CD4-positive, alpha-beta T cell treated with Interleukin-6 for 4 hours (primary cell): ENCODE measurements around the gene DLGAP1.

ENCODE experiments used
- DNase-seq: peaks from one replicate; pipeline ENCODE4 v3.0.0-alpha.2; 2020; ENCODE audit warnings: mixed read lengths

Gene DLGAP1

GRCh38 chr18:3742541-3742940 lies 712.6 kb downstream of the DLGAP1 start:
- no peak for DNase-seq

- DNase-seq: no peak
These were observed 713.8 kb downstream of the DLGAP1 start for GRCh38 chr18:3741333-3741732.

GRCh38 chr18:3728704-3729437 lies 726.2 kb downstream of the DLGAP1 start:
- DNase-seq: no peak

GRCh38 chr18:3727274-3727673 lies 727.8 kb downstream of the DLGAP1 start:
- DNase-seq: no peak

- no peak for DNase-seq
These were observed 728.7 kb downstream of the DLGAP1 start for GRCh38 chr18:3726238-3726951.

GRCh38 chr18:3725115-3725514 lies 730.0 kb downstream of the DLGAP1 start:
- DNase-seq: no peak

GRCh38 chr18:3723554-3723953 lies 731.6 kb downstream of the DLGAP1 start:
- DNase-seq: no peak

- DNase-seq: no peak
These were observed 732.3 kb downstream of the DLGAP1 start for GRCh38 chr18:3722649-3723433.

GRCh38 chr18:3721771-3722648 lies 733.1 kb downstream of the DLGAP1 start:
- no peak for DNase-seq

GRCh38 chr18:3720818-3721545 lies 734.1 kb downstream of the DLGAP1 start:
- no peak for DNase-seq

GRCh38 chr18:3720159-3720558 lies 734.9 kb downstream of the DLGAP1 start:
- no peak for DNase-seq

GRCh38 chr18:3717376-3718025 lies 737.6 kb downstream of the DLGAP1 start:
- no peak for DNase-seq

GRCh38 chr18:3716116-3716660 lies 738.9 kb downstream of the DLGAP1 start:
- no peak for DNase-seq

- DNase-seq: no peak
These were observed 739.7 kb downstream of the DLGAP1 start for GRCh38 chr18:3715231-3716080.

- DNase-seq: no peak
These were observed 741.4 kb downstream of the DLGAP1 start for GRCh38 chr18:3713708-3714107.

GRCh38 chr18:3713166-3713565 lies 741.9 kb downstream of the DLGAP1 start:
- DNase-seq: no peak

- DNase-seq: no peak
These were observed 742.6 kb downstream of the DLGAP1 start for GRCh38 chr18:3712491-3712890.

- DNase-seq: no peak
These were observed 744.3 kb downstream of the DLGAP1 start for GRCh38 chr18:3710712-3711301.

GRCh38 chr18:3709205-3709604 lies 745.9 kb downstream of the DLGAP1 start:
- no peak for DNase-seq
